HTR-8/SVneo (cell line): Measurements from ENCODE around the gene KLK13.

Experiments
- DNase-seq: peaks from one replicate; pipeline ENCODE4 v3.0.0; 2011; ENCODE audit warnings: low spot score, mixed read lengths; ENCODE audit not compliant: insufficient read length
- FAIRE-seq: peaks from 2 replicates; lab custom pipeline; 2011; peaks lifted over from hg19 to GRCh38; lab: Jason Lieb, UNC

KLK13 gene

DNA sequence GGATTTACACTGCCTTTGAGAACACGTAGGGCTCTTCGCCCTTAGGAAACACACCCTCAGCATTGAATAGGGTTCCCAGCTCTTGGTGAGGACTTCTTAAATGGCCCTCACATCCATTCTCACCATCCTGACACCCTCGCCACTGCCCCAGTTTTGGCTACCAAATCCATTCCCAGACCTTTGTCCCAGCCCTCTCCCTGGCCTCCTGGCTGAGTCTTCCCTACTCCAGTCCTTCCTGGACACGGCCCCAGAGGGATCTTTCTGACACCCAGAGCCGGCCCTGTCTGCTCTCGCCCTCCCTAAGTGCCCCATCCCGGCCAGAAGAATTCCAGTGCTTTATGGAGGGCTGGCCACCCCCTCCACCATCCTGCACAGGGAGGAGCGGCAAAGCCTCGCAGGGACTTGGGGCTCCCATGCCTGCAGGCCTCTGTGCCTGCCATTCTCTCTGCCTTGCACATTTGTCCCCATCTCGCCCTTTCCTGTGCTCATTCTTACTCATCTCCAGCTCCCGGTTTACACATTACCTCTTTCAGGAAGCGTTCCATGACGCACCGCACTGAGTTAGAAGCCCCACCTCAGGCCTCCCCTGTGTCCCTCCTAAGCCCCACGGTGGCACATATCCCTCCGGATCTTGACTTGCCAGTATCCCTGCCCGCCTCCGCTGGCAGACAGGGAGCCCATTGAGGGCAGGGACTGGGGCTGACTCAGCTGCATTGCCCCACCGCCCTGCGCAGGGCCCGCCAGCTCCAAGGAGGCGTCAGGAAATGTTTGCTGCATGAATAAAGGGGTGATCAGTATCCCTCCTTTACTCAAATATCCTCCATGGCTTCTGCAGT is 28.8 kb upstream of the KLK13 start:
- FAIRE-seq (no peak), DNase-seq (no peak)

GRCh38 chr19:51093101-51093500 is 28.2 kb upstream of the KLK13 start:
- FAIRE-seq (no peak), DNase-seq (no peak)

GRCh38 chr19:51091895-51092873 is 27.3 kb upstream of the KLK13 start:
- FAIRE-seq: no peak
- DNase-seq: no peak

- FAIRE-seq: no peak
- DNase-seq: no peak
Measured at GRCh38 chr19:51091126-51091525, 26.2 kb upstream of the KLK13 start.

DNA sequence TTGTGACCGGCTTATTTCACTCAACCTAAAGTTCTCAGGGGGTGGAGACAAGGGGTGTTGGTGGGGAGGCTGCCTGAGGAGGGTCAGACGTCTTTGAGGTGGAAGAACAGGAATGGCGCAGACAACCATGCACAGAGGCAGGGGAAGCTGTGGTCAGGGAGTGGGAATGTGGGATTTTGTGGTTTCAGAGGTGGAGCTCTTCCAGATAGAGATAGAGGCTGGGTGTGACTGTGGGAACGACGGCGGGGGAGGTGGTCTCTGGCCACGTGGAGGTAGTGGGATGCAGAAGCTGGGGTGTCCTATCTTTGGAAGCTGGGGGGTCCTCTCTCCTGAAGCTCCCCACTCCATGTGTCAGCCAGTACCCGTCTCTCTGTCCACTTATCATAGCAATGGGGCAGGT is 25.6 kb upstream of the KLK13 start:
- FAIRE-seq (no peak), DNase-seq (no peak)

- DNase-seq: no peak
- FAIRE-seq: no peak
Measured at GRCh38 chr19:51089786-51090185, 24.9 kb upstream of the KLK13 start.

- DNase-seq: no peak
- FAIRE-seq: no peak
Measured at GRCh38 chr19:51086153-51086850, 21.4 kb upstream of the KLK13 start.

GRCh38 chr19:51084505-51084904 is 19.6 kb upstream of the KLK13 start:
- no peak for DNase-seq
- FAIRE-seq: no peak

- no peak for DNase-seq
- no peak for FAIRE-seq
Measured at GRCh38 chr19:51083783-51084182, 18.9 kb upstream of the KLK13 start.

GRCh38 chr19:51083181-51083580 is 18.3 kb upstream of the KLK13 start:
- FAIRE-seq: no peak
- no peak for DNase-seq

GRCh38 chr19:51082611-51083010 is 17.7 kb upstream of the KLK13 start, which contains the start of gene KLK14:
TSS of gene KLK14 (minus strand) at chr19:51082887. CDS start at chr19:51082614, 273 bp downstream.
- FAIRE-seq (no peak), DNase-seq (no peak)

- FAIRE-seq: no peak
Measured at GRCh38 chr19:51081476-51081875, 16.6 kb upstream of the KLK13 start.

GRCh38 chr19:51079481-51080110 is 14.7 kb upstream of the KLK13 start:
- no peak for DNase-seq
- FAIRE-seq: no peak

More at GRCh38 chr19:51081476-51081875, 16.6 kb upstream of the KLK13 start:
- no peak for DNase-seq

- no peak for FAIRE-seq
- no peak for DNase-seq
Measured at GRCh38 chr19:51078731-51079130, 13.8 kb upstream of the KLK13 start.

DNA sequence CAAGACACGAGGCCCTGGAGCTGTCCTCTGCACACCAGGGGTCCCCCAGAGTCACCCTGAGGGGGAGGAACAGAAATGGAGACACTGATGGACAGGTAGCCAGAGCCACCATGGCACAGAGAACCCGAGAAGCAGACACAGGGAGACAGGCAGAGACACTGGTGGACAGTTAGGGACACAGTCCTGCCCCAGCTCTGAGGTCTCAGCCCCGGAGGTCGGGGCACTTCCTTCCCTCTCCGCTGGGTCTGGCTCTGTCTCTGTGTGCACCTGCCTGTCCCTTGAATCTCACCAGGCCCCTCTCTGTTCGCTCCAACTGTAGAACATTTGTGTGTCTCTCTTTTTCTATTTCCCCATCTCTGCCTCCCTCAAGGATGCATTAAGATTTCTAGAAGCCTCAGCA is 13.2 kb upstream of the KLK13 start:
- DNase-seq (no peak), FAIRE-seq (no peak)

GRCh38 chr19:51076631-51077213 is 11.8 kb upstream of the KLK13 start:
- FAIRE-seq: no peak

DNA sequence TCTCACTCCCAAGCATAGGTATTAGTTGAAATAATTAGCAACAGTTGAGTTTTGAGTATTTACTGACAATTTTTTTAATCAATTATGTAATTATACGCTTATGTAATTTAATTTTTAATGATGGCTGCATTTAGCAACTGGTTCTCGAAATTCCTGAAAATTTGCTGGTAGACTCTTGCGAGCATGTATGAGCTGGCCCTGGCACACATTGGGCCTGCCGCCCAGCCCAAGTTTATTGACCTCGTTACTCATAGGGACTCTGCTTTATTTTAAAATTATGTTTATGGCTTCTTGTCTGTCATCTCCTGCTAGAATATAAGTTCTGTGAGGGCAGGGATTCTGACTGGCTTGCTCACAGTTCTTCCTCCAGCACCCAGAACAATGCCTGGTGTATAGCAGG is 11.1 kb upstream of the KLK13 start:
- DNase-seq (no peak), FAIRE-seq (no peak)

More at GRCh38 chr19:51076631-51077213, 11.8 kb upstream of the KLK13 start:
- no peak for DNase-seq

- DNase-seq (no peak), FAIRE-seq (no peak)
Measured at GRCh38 chr19:51071095-51071405, 6.2 kb upstream of the KLK13 start.

- no peak for DNase-seq
- no peak for FAIRE-seq
Measured at GRCh38 chr19:51070334-51071094, 5.6 kb upstream of the KLK13 start.
